Caco-2 (cell line): ENCODE data around the gene STX17. TPM values are rescaled to one million over a fixed set of nuclear protein-coding genes. Genes with fewer than 3 reads are reported as not detected.

Experiments used
- BruUV-seq: library from RNA; stranded (reverse); fragments of 400-500 nt; replicated peaks from 2 replicates; lab custom pipeline; 2021; lab: Mats Ljungman, UMichigan
- CTCF ChIA-PET: fragments of 300-600 bp; sonication (Branson Sonifier 250); formaldehyde crosslinking; loops from one replicate; lab custom pipeline; 2022; ENCODE audit warnings: antibody characterized with exemption; lab: Charles Lee
- POLR2A ChIA-PET: fragments of 300-600 bp; sonication (Branson Sonifier 250); formaldehyde crosslinking; loops from one replicate; lab custom pipeline; 2022; ENCODE audit warnings: antibody characterized with exemption; lab: Charles Lee
- DNase-seq, 2 experiments: peaks; one replicate each; pipeline versions ENCODE4 v3.0.0 to v3.0.0-alpha.2; 2020 to 2022
- H3K27me3 ChIP-seq: replicated peaks from 2 replicates; pipeline ENCODE4 v1.6.0; 2011; ENCODE audit warnings: low read length; ENCODE audit not compliant: control insufficient read depth, insufficient read depth
- H3K36me3 ChIP-seq: 2 replicates; pipeline ENCODE4 v1.5.1; 2011; ENCODE audit warnings: low read length; ENCODE audit not compliant: control insufficient read depth, insufficient read depth
- H3K4me1 ChIP-seq: fragments of 250-450 bp; sonication (Bioruptor Pico); 2 replicates; pipeline ENCODE4 v1.5.1; 2020; ENCODE audit warnings: mild to moderate bottlenecking
- H3K4me3 ChIP-seq: 2 replicates; pipeline ENCODE4 v1.5.1; 2011; ENCODE audit warnings: low read depth, mild to moderate bottlenecking, control low read depth, low read length
- H3K9me3 ChIP-seq: fragments of 250-450 bp; sonication (Bioruptor Pico); 2 replicates; pipeline ENCODE4 v1.5.1; 2020; ENCODE audit warnings: mild to moderate bottlenecking, moderate library complexity
- H3K27ac Mint-ChIP-seq: one replicate; pipeline ENCODE4 v1.8.0; 2022; ENCODE audit warnings: mixed read lengths; ENCODE audit not compliant: unreplicated experiment
- H3K27me3 Mint-ChIP-seq: one replicate; pipeline ENCODE4 v1.8.0; 2022; ENCODE audit warnings: mixed read lengths; ENCODE audit not compliant: insufficient read depth, unreplicated experiment
- H3K36me3 Mint-ChIP-seq: one replicate; pipeline ENCODE4 v1.8.0; 2022; ENCODE audit warnings: mild to moderate bottlenecking, mixed read lengths; ENCODE audit not compliant: insufficient read depth, unreplicated experiment
- H3K4me1 Mint-ChIP-seq: one replicate; pipeline ENCODE4 v1.8.0; 2022; ENCODE audit warnings: low read depth, mixed read lengths; ENCODE audit not compliant: unreplicated experiment
- H3K4me3 Mint-ChIP-seq: one replicate; pipeline ENCODE4 v1.8.0; 2022; ENCODE audit warnings: mild to moderate bottlenecking, moderate library complexity, mixed read lengths; ENCODE audit not compliant: unreplicated experiment
- H3K9me3 Mint-ChIP-seq: one replicate; pipeline ENCODE4 v1.8.0; 2022; ENCODE audit warnings: mixed read lengths; ENCODE audit not compliant: unreplicated experiment
- CTCF ChIP-seq, 2 experiments: fragments of 200-600 bp in 1 of 2; IDR thresholded peaks; 1 replicate in 1 of 2; 2 replicates in 1 of 2; pipeline versions ENCODE4 v1.5.1 to v1.8.0; 2011 to 2022; ENCODE audit warnings: antibody characterized with exemption in 1 of 2, control low read depth in 1 of 2, inconsistent platforms in 1 of 2, low read depth in 1 of 2, low read length in 1 of 2, mild to moderate bottlenecking in 1 of 2, moderate library complexity in 1 of 2; ENCODE audit not compliant: insufficient read depth in 1 of 2, severe bottlenecking in 1 of 2, unreplicated experiment in 1 of 2
- intact Hi-C: fragments of 100-400 bp; cut with micrococcal nuclease; formaldehyde crosslinking; loops from one replicate; pipeline ENCODE4 v1.10.0; 2022; ENCODE audit not compliant: unreplicated experiment
- total RNA-seq: library from RNA; stranded (reverse); gene quantifications from 2 replicates; pipeline ENCODE4 v1.2.3, GENCODE V29; 2022

Gene STX17
- total RNA-seq, 1 experiment from 2014 or later: 40.2 TPM

- no peaks in the 10 kb centered on the region for H3K36me3 ChIP-seq
- no peaks in the 10 kb centered on the region for H3K4me1 ChIP-seq
- Mint-ChIP-seq H3K4me1 (no peaks in the 10 kb centered on the region), H3K4me3 (no peak overlapping the region), H3K9me3 (no peaks in the 10 kb centered on the region), H3K27ac (no peak overlapping the region), H3K27me3 (no peaks in the 10 kb centered on the region), H3K36me3 (peaks cover 4% of the 10 kb centered on the region)
- CTCF ChIA-PET: no interaction called here
- H3K9me3 ChIP-seq: no peaks in the 10 kb centered on the region
- intact Hi-C loops: loop anchor here (5.0 kb wide), 1 partner anchor 177 kb away; the partner anchor contains the start of gene NR4A3
- BruUV-seq: no TSS peak
- no peak for DNase-seq
- no peak overlapping the region for H3K4me3 ChIP-seq
- H3K27me3 ChIP-seq: no peaks in the 10 kb centered on the region
- TF ChIP-seq CTCF (IDR thresholded peaks at IDR 0.05; ENCODE audit: insufficient read depth in 1 of 2, low read depth in 1 of 2, low read length in 1 of 2, severe bottlenecking in 1 of 2, unreplicated experiment in 1 of 2): no peak
- POLR2A ChIA-PET: no interaction called here
Observed at GRCh38 chr9:99999797-100000196, 93.3 kb downstream of the STX17 start.

- Histone ChIP-seq H3K4me1 (no peaks in the 10 kb centered on the region), H3K9me3 (peaks cover 7% of the 10 kb centered on the region), H3K36me3 (no peaks in the 10 kb centered on the region), H3K27me3 (no peaks in the 10 kb centered on the region), H3K4me3 (no peak overlapping the region)
- H3K36me3 Mint-ChIP-seq: peaks cover 21% of the 10 kb centered on the region
- BruUV-seq: no TSS peak
- intact Hi-C loops: loop anchor here (1.0 to 5.0 kb wide), 3 partner anchors 204 to 849 kb away; no protein-coding TSS in a partner anchor
- CTCF ChIA-PET: interaction anchor here (0.7 to 0.9 kb wide), 2 partner anchors 64 to 826 kb away, joined by 4 to 5 read pairs; no protein-coding TSS in a partner anchor
- TF ChIP-seq CTCF (IDR thresholded peaks at IDR 0.05; ENCODE audit: insufficient read depth in 1 of 2, low read depth in 1 of 2, low read length in 1 of 2, severe bottlenecking in 1 of 2, unreplicated experiment in 1 of 2): peak; percentile 39 to 51
- peak in 1 of 2 experiments; percentile 47 for DNase-seq
- H3K9me3 Mint-ChIP-seq: peaks cover 10% of the 10 kb centered on the region
- no peaks in the 10 kb centered on the region for H3K27me3 Mint-ChIP-seq
- H3K4me1 Mint-ChIP-seq: no peaks in the 10 kb centered on the region
- no peak overlapping the region for H3K4me3 Mint-ChIP-seq
- H3K27ac Mint-ChIP-seq: no peak overlapping the region
- POLR2A ChIA-PET: no interaction called here
Observed at GRCh38 chr9:100011062-100011681, 104.7 kb downstream of the STX17 start.

GRCh38 chr9:100012279-100012678 lies 105.8 kb downstream of the STX17 start:
- ChIA-PET CTCF (no interaction called here), POLR2A (no interaction called here)
- peaks cover 21% of the 10 kb centered on the region for H3K36me3 Mint-ChIP-seq
- H3K4me1 ChIP-seq: no peaks in the 10 kb centered on the region
- peaks cover 7% of the 10 kb centered on the region for H3K9me3 ChIP-seq
- no peak overlapping the region for H3K27ac Mint-ChIP-seq
- no TSS peak for BruUV-seq
- intact Hi-C loops: loop anchor here (5.0 kb wide), 2 partner anchors 830 to 850 kb away; no protein-coding TSS in a partner anchor
- H3K27me3 ChIP-seq: no peaks in the 10 kb centered on the region
- H3K4me1 Mint-ChIP-seq: no peaks in the 10 kb centered on the region
- H3K9me3 Mint-ChIP-seq: peaks cover 10% of the 10 kb centered on the region
- H3K4me3 ChIP-seq: no peak overlapping the region
- no peaks in the 10 kb centered on the region for H3K36me3 ChIP-seq
- no peak for TF ChIP-seq CTCF (IDR thresholded peaks at IDR 0.05; ENCODE audit: insufficient read depth in 1 of 2, low read depth in 1 of 2, low read length in 1 of 2, severe bottlenecking in 1 of 2, unreplicated experiment in 1 of 2)
- no peak for DNase-seq
- no peak overlapping the region for H3K4me3 Mint-ChIP-seq
- H3K27me3 Mint-ChIP-seq: no peaks in the 10 kb centered on the region
